Measurements from ENCODE around the gene OPCML.

- no peak for TF ChIP-seq POLR2A (IDR thresholded peaks at IDR 0.05)
- TF ChIP-seq CTCF (IDR thresholded peaks at IDR 0.05) = no peak
These were observed 473.8 kb downstream of the OPCML start for GRCh38 chr11:133058501-133058900.
